Astrocyte of the spinal cord (primary cell): ENCODE results near the gene CRACDL.

Experiments
- DNase-seq: peaks from one replicate; pipeline ENCODE4 v3.0.0; 2011; ENCODE audit warnings: low read depth, low spot score
- H3K4me3 ChIP-seq: 2 replicates; pipeline ENCODE4 v1.5.1; 2011; ENCODE audit warnings: low read depth, mild to moderate bottlenecking, low read length, moderate library complexity
- CTCF ChIP-seq: IDR thresholded peaks from 2 replicates; pipeline ENCODE4 v1.5.1; 2012; ENCODE audit warnings: low read depth, mild to moderate bottlenecking, low read length, inconsistent platforms
- in situ Hi-C: cut with HindIII; loops from 2 replicates; pipeline ENCODE4 v1.10.0; 2017; ENCODE audit warnings: low sequenced_read_pairs

The CRACDL gene

GRCh38 chr2:98936353-98937351 lies 627 bp upstream of the CRACDL start:
- TF ChIP-seq CTCF, result no peak
- in situ Hi-C loops, result no loop called here
- H3K4me3 ChIP-seq, result peak overlapping the region; percentile 10
- no peak for DNase-seq

DNA sequence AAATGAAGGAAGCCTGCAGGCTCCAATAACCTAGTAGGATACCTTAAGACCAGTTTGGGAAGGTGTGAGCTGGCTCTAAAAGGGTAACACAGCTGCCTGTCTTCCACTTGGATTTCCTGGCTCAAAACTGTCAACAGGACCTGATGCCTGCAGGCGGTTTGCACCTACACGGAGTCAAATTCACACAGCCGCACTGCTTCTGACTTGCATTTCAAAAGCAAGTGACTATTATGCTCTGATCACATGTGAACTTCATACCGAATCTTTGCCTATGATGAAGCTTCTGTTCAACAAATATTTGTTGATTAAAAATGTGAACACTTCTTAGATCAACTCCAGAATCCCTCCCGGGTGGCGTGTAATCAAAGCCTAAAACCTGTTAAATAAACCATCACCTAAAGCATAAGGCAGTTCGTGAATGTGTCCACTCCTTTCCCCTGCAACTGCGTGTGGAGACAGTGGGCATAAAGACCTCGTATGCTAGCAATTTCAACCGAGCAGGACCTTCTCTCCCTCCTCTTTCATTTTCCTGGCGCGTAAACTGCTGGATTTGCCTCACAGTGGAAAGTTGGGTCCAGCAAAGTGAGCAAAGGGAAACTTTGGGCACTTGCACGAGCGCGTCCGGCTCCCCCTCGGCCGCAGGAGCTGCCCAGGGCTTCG lies 784 bp downstream of the CRACDL start:
- no peak for TF ChIP-seq CTCF
- DNase-seq, result no peak
- H3K4me3 ChIP-seq, result no peak overlapping the region
- in situ Hi-C loops, result no loop called here

GRCh38 chr2:98932778-98933343 lies 3.2 kb downstream of the CRACDL start:
- DNase-seq, result no peak
- in situ Hi-C loops, result no loop called here
- TF ChIP-seq CTCF, result no peak
- H3K4me3 ChIP-seq, result no peak overlapping the region

GRCh38 chr2:98932164-98932563 lies 3.9 kb downstream of the CRACDL start:
- TF ChIP-seq CTCF, result no peak
- no peak overlapping the region for H3K4me3 ChIP-seq
- DNase-seq, result no peak
- in situ Hi-C loops, result no loop called here

DNA sequence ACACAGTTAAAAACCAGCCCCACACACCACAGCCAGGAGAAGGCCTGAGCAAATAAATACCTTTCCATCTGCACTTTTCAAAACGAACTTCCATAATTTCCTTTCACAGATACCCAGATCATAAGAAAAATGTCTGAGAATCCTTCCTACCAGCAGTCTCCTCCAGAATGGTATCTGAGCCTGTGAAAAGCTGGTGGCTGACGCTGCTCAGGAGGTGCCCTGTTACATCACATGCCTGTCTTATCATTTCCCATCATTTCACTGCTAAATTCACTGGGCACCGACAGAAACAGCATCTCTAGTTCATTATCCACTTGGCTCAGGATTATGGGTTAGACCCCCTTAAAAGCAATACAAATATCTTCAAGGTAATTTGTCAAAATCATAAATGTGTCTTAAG lies 4.4 kb downstream of the CRACDL start:
- H3K4me3 ChIP-seq, result no peak overlapping the region
- in situ Hi-C loops, result no loop called here
- TF ChIP-seq CTCF, result no peak
- DNase-seq, result no peak

DNA sequence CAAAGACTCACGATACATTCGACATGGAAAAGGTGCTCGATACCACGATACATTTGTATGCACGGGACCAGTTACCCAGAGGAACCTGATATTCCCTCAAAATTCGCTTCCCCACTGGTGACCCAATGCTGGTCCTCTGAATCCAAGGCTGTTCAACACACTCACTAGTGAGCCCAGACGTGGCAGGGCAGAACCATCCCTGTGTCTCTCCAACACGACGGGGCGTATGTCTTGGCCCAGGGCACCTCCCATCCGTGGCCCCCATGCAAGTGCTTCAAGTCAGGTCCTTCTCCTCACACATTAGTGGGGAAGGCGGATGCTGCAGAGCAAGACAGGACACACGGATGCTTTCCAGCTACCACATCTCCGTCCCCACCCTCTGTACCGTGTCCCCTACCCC lies 6.1 kb downstream of the CRACDL start:
- in situ Hi-C loops, result no loop called here
- no peak for TF ChIP-seq CTCF
- DNase-seq, result no peak
- no peak overlapping the region for H3K4me3 ChIP-seq
